ENCODE data around the gene ZBTB7B. TPM values are rescaled to one million over a fixed set of nuclear protein-coding genes. Genes with fewer than 3 reads are reported as not detected.
A peak's percentile ranks its signal among the peaks of the same experiment; 100 is the strongest.

ZBTB7B gene
- total and polyA plus RNA-seq, 9 of the 15 experiments (the other 6 are each of a cell fraction or from before 2014, with no cell fraction given): 0.04 to 46.5 (median 15.2) TPM

DNA sequence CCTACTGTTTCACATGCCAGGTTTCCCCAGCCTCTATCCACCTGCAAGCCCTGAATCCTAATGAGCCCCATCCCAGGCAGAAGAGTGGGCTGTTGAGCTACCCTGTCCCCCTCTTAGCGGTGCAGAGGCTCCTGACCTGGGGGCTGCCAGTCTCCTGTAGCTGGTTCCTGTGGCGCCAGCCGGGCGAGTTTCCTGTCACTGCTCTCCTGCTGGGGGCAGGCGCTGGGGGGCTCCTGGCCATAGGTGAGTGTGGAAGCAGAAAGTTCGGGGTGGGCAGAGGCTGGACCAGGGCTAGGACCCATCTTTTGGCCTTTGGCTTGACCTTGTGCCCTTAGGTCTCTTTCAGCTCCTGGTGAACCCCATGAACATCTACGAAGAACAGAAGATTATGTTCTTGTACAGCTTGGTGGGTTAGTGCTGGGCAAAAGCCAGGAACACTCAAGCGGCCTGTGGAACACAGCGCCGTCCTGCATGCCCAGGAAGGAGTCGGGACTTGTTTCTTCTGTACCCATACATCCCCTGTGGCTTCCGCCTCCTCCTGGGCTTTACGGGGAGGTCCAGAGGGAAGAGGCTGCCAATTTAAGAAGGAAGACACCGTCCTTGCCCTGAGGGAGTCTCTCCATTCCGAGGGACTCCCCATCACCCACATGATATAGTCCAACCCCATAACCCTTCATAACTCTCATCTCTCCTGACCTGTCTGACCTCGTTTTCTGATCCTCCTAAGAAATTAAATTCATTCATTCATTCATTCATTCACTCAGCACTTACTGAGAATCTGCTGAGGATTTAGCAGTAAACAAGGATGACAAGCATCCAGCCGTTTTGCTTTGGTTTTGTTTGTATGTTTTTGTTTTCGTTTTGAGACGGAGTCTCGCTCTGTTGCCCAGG lies 32.0 kb downstream of the ZBTB7B start:
- Histone ChIP-seq H3K79me2 (ENCODE audit: control insufficient read depth, insufficient read depth, low read length) (no peaks in the 10 kb centered on the region), H3K9me3 (replicated peaks; ENCODE audit: control insufficient read depth, insufficient read depth, low read depth, low read length) (no peaks in the 10 kb centered on the region), H4K20me1 (replicated peaks; ENCODE audit: control insufficient read depth, insufficient read depth, low read length) (no peaks in the 10 kb centered on the region), H3K27ac (ENCODE audit: extremely low read depth, low read depth, low read length) (no peak overlapping the region), H3K4me2 (ENCODE audit: insufficient read depth, low read length) (no peak overlapping the region), H3K36me3 (ENCODE audit: control insufficient read depth, insufficient read depth, low read length) (no peaks in the 10 kb centered on the region), H3K4me1 (replicated peaks in 1 of 2; ENCODE audit: control insufficient read depth in 2 of 2, insufficient read depth in 2 of 2, low read length in 2 of 2) (peaks cover 3 to 13% of the 10 kb centered on the region in 2 experiments; a peak in 2 of 5 replicates), H3K4me3 (no peak overlapping the region), H2AFZ (ENCODE audit: low read depth, low read length) (no peak overlapping the region), H3K9ac (ENCODE audit: insufficient read depth in 1 of 2, low read depth in 2 of 2, low read length in 2 of 2) (peak overlapping the region in 1 of 2 experiments; percentile 20; a peak in 2 of 4 replicates), H3K27me3 (ENCODE audit: control insufficient read depth in 2 of 2, insufficient read depth in 2 of 2, low read length in 2 of 2) (peaks cover 0 to 23% of the 10 kb centered on the region in 2 experiments; a peak in 3 of 5 replicates), H3K9me1 (ENCODE audit: control insufficient read depth, insufficient read depth, low read length) (no peaks in the 10 kb centered on the region)
- TF ChIP-seq PYGO2 (tag; IDR thresholded peaks at IDR 0.05): no peak
- peak; percentile 92; the same call in 1 of the 2 replicates for TF ChIP-seq ZNF24 (IDR thresholded peaks at IDR 0.05)
- no peak for TF ChIP-seq ZNF232 (CRISPR knock-in tag; IDR thresholded peaks at IDR 0.05)
- ATAC-seq: no peak
- POLR2A ChIA-PET: interaction anchor here (0.6 to 0.9 kb wide), 4 partner anchors 17 to 148 kb away, joined by 3 to 4 read pairs (median 4); no protein-coding TSS in a partner anchor
- intact Hi-C loops (cut with micrococcal nuclease) (no loop called here), in situ Hi-C loops (cut with MboI) (no loop called here)
- no peak for DNase-seq (ENCODE audit: extremely low read depth in 1 of 4, low spot score in 3 of 4)
- CTCF ChIA-PET (ENCODE audit: low intra/inter-chr PET ratio): no interaction called here
- no TSS peak for BruUV-seq (replicated peaks)
- 20% methylated on average over 17 of the region's 20 CpGs for WGBS (ENCODE audit: insufficient coverage, low coverage, missing lambda C conversion rate)
- FAIRE-seq: no peak

- ChIA-PET POLR2A (interaction anchor here (0.7 kb wide), 1 partner anchor 14 kb away, joined by 4 read pairs; no protein-coding TSS in a partner anchor), CTCF (ENCODE audit: low intra/inter-chr PET ratio) (no interaction called here)
- no peaks in the 10 kb centered on the region for H3K79me2 ChIP-seq (ENCODE audit: control insufficient read depth, insufficient read depth, low read length)
- H3K4me1 ChIP-seq (replicated peaks in 1 of 2; ENCODE audit: control insufficient read depth in 2 of 2, insufficient read depth in 2 of 2, low read length in 2 of 2): peaks cover 3% of the 10 kb centered on the region in 2 experiments; a peak in 2 of 5 replicates
- FAIRE-seq: no peak
- intact Hi-C loops (cut with micrococcal nuclease): no loop called here
- H4K20me1 ChIP-seq (replicated peaks; ENCODE audit: control insufficient read depth, insufficient read depth, low read length): no peaks in the 10 kb centered on the region
- H3K27me3 ChIP-seq (ENCODE audit: control insufficient read depth in 2 of 2, insufficient read depth in 2 of 2, low read length in 2 of 2): peaks cover 0 to 23% of the 10 kb centered on the region in 2 experiments; a peak in 3 of 5 replicates
- no peak overlapping the region for H3K4me2 ChIP-seq (ENCODE audit: insufficient read depth, low read length)
- H2AFZ ChIP-seq (ENCODE audit: low read depth, low read length): no peak overlapping the region
- H3K4me3 ChIP-seq: no peak overlapping the region
- no peak overlapping the region for H3K27ac ChIP-seq (ENCODE audit: extremely low read depth, low read depth, low read length)
- DNase-seq (ENCODE audit: extremely low read depth in 1 of 4, low spot score in 3 of 4): no peak
- H3K9me3 ChIP-seq (replicated peaks; ENCODE audit: control insufficient read depth, insufficient read depth, low read depth, low read length): no peaks in the 10 kb centered on the region
- BruUV-seq (replicated peaks): no TSS peak
- no peak for ATAC-seq
- no peaks in the 10 kb centered on the region for H3K36me3 ChIP-seq (ENCODE audit: control insufficient read depth, insufficient read depth, low read length)
- in situ Hi-C loops (cut with MboI): no loop called here
- 38% methylated on average over 2 of the region's 2 CpGs for WGBS (ENCODE audit: insufficient coverage, low coverage, missing lambda C conversion rate)
- H3K9ac ChIP-seq (ENCODE audit: insufficient read depth in 1 of 2, low read depth in 2 of 2, low read length in 2 of 2): no peak overlapping the region
- H3K9me1 ChIP-seq (ENCODE audit: control insufficient read depth, insufficient read depth, low read length): no peaks in the 10 kb centered on the region
- TF ChIP-seq ZNF175 (CRISPR knock-in tag; IDR thresholded peaks at IDR 0.05; ENCODE audit: low read depth): no peak
- no peak for TF ChIP-seq ZNF518B (CRISPR knock-in tag; IDR thresholded peaks at IDR 0.05)
- TF ChIP-seq MEF2D (tag; conservative IDR thresholded peaks at IDR 0.05; ENCODE audit: low read depth): no peak
- TF ChIP-seq SREBF1 (IDR thresholded peaks at IDR 0.05; ENCODE audit: borderline replicate concordance, low read depth, low read length): no peak
- no peak for TF ChIP-seq ZKSCAN3 (CRISPR knock-in tag; IDR thresholded peaks at IDR 0.05)
- TF ChIP-seq HDAC2 (IDR thresholded peaks at IDR 0.05): no peak
- TF ChIP-seq PTRF (tag; IDR thresholded peaks at IDR 0.05): no peak
These were observed 33.3 kb downstream of the ZBTB7B start for GRCh38 chr1:155035936-155036335.

Data from K562 (cell line).